ENCODE measurements around the gene TOGARAM1.

The TOGARAM1 gene

DNA sequence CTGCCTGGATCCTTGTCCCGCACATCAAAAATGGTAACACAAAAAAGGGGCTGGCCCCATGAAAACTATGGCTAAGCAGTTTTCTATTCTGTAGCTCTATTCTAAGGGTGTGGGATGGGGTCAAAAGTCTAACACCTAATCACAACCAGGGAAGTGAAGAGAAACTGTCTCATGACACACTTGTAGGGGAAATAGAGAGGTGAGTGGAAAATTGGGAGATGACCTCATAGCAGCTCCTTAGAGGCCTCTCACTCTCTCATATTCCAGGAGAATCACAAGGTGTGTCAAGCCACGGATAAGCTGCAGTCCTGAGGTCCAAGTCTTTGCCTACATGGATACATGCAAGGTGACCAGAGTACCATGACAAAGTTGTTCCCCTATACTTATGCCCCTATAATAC lies 10.9 kb upstream of the TOGARAM1 start:
- WGBS, result 94% methylated on average over 2 of the region's 2 CpGs

DNA sequence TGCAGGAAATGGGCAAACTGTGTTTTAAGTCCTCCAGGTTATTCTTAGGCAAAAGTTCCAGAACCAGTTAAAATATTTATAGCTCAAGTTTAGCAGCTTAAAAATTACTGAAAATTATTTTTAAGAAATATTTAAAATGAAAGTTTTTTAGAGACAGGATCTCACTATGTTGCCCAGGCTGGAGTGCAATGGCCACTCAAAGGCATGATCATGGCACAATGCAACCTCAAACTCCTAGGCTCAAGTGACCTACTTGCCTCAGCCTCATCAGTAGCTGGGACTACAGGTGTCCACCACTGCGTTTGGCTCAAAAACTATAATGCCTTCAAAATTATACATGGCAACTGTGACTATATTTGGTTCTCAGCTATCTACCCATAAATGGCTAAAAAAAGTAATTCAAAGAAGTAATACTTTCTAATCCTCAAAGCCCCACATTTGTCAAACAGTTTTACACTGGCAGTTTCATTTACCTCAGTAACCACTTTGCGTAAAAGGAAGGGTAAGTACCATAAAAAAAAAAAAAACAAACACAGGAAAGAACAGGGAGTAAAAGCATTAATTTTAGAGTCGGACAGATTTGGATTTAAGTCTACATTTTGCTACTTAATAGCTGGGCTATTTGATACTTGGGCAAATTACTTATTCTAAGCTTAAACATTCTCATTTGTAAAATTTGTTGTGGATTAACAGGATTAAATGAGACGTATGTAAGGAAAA lies 9.4 kb upstream of the TOGARAM1 start:
- Histone ChIP-seq H3K9me3 (ENCODE audit: control insufficient read depth, low read length) (no peaks in the 10 kb centered on the region), H2AFZ (ENCODE audit: low read depth, low read length) (no peak overlapping the region), H3K14ac (ENCODE audit: low read length in 2 of 2) (no peak overlapping the region), H2BK120ac (ENCODE audit: low read depth, low read length) (no peak overlapping the region), H3K27ac (ENCODE audit: low read length, poor library complexity, severe bottlenecking) (no peak overlapping the region), H3K18ac (ENCODE audit: low read depth in 1 of 2, low read length in 2 of 2) (no peak overlapping the region), H3K4ac (ENCODE audit: low read depth in 1 of 2, low read length in 2 of 2) (no peak overlapping the region), H3K79me1 (replicated peaks; ENCODE audit: low read length, poor library complexity, severe bottlenecking) (peaks cover 16% of the 10 kb centered on the region), H2BK12ac (ENCODE audit: low read length in 2 of 2) (no peak overlapping the region), H3K27me3 (ENCODE audit: control insufficient read depth in 1 of 2, insufficient read depth in 1 of 2, low read length in 2 of 2) (no peaks in the 10 kb centered on the region), H4K91ac (ENCODE audit: low read length) (no peak overlapping the region), H2BK5ac (ENCODE audit: low read depth, low read length, poor library complexity, severe bottlenecking) (no peak overlapping the region), H3K4me1 (ENCODE audit: control insufficient read depth, insufficient read depth, low read depth, low read length) (no peaks in the 10 kb centered on the region), H3K23ac (ENCODE audit: low read length in 2 of 2) (no peak overlapping the region), H2BK15ac (ENCODE audit: low read depth, poor library complexity, severe bottlenecking) (no peak overlapping the region), H2AK5ac (ENCODE audit: low read length, severe bottlenecking) (no peak overlapping the region), H4K8ac (ENCODE audit: low read length) (no peak overlapping the region), H3K9ac (ENCODE audit: low read length) (no peak overlapping the region), H3K36me3 (ENCODE audit: control insufficient read depth in 1 of 2, insufficient read depth in 2 of 2, low read depth in 1 of 2, low read length in 2 of 2) (peaks cover 0 to 24% of the 10 kb centered on the region in 2 experiments), H3K4me3 (ENCODE audit: insufficient read depth in 1 of 2, low read depth in 1 of 2, low read length in 2 of 2) (no peak overlapping the region), H3K4me2 (ENCODE audit: low read length, poor library complexity, severe bottlenecking) (no peak overlapping the region)
- 100% methylated on average over 2 of the region's 4 CpGs for WGBS
- DNase-seq, result no peak

More for the DNA sequence above, 10.9 kb upstream of the TOGARAM1 start:
- Histone ChIP-seq H2BK5ac (ENCODE audit: low read depth, low read length, poor library complexity, severe bottlenecking) (no peak overlapping the region), H3K4me2 (ENCODE audit: low read length, poor library complexity, severe bottlenecking) (no peak overlapping the region), H3K9me3 (ENCODE audit: control insufficient read depth, low read length) (peaks cover 5% of the 10 kb centered on the region), H3K4me3 (ENCODE audit: insufficient read depth in 1 of 2, low read depth in 1 of 2, low read length in 2 of 2) (no peak overlapping the region), H3K4ac (ENCODE audit: low read depth in 1 of 2, low read length in 2 of 2) (no peak overlapping the region), H2AFZ (ENCODE audit: low read depth, low read length) (no peak overlapping the region), H3K27me3 (ENCODE audit: control insufficient read depth in 1 of 2, insufficient read depth in 1 of 2, low read length in 2 of 2) (no peaks in the 10 kb centered on the region), H3K36me3 (ENCODE audit: control insufficient read depth in 1 of 2, insufficient read depth in 2 of 2, low read depth in 1 of 2, low read length in 2 of 2) (peaks cover 0 to 29% of the 10 kb centered on the region in 2 experiments), H3K23ac (ENCODE audit: low read length in 2 of 2) (no peak overlapping the region), H4K8ac (ENCODE audit: low read length) (no peak overlapping the region), H2BK120ac (ENCODE audit: low read depth, low read length) (no peak overlapping the region), H2BK12ac (ENCODE audit: low read length in 2 of 2) (no peak overlapping the region), H3K18ac (ENCODE audit: low read depth in 1 of 2, low read length in 2 of 2) (no peak overlapping the region), H2BK15ac (ENCODE audit: low read depth, poor library complexity, severe bottlenecking) (no peak overlapping the region), H2AK5ac (ENCODE audit: low read length, severe bottlenecking) (no peak overlapping the region), H3K9ac (ENCODE audit: low read length) (no peak overlapping the region), H3K79me1 (replicated peaks; ENCODE audit: low read length, poor library complexity, severe bottlenecking) (peaks cover 24% of the 10 kb centered on the region), H3K27ac (ENCODE audit: low read length, poor library complexity, severe bottlenecking) (no peak overlapping the region), H3K4me1 (ENCODE audit: control insufficient read depth, insufficient read depth, low read depth, low read length) (no peaks in the 10 kb centered on the region), H4K91ac (ENCODE audit: low read length) (no peak overlapping the region), H3K14ac (ENCODE audit: low read length in 2 of 2) (no peak overlapping the region)
- no peak for DNase-seq

DNA sequence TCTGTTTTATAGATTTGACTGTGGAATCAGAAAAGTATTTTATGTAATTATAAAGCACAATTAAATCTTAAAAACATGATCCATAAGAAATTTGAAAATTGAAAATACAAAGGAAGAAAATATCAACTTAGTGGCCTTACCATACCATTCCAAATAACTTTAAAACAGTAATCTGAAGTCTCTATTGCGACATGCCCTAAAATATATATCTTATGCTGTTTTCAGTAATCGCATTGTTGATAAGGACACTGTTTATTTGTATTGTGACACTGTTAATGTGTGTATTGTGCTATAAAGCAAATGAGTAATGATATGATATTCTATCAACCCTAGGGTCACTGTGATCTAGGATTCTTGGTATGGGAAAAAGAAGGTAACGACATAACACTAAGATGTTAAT lies 7.2 kb upstream of the TOGARAM1 start:
- Histone ChIP-seq H3K4me2 (ENCODE audit: low read length, poor library complexity, severe bottlenecking) (no peak overlapping the region), H4K8ac (ENCODE audit: low read length) (no peak overlapping the region), H3K9me3 (ENCODE audit: control insufficient read depth, low read length) (no peaks in the 10 kb centered on the region), H3K36me3 (ENCODE audit: control insufficient read depth in 1 of 2, insufficient read depth in 2 of 2, low read depth in 1 of 2, low read length in 2 of 2) (peaks cover 0 to 17% of the 10 kb centered on the region in 2 experiments), H2BK12ac (ENCODE audit: low read length in 2 of 2) (no peak overlapping the region), H3K9ac (ENCODE audit: low read length) (no peak overlapping the region), H3K4me1 (ENCODE audit: control insufficient read depth, insufficient read depth, low read depth, low read length) (no peaks in the 10 kb centered on the region), H2AK5ac (ENCODE audit: low read length, severe bottlenecking) (no peak overlapping the region), H3K4ac (ENCODE audit: low read depth in 1 of 2, low read length in 2 of 2) (no peak overlapping the region), H3K18ac (ENCODE audit: low read depth in 1 of 2, low read length in 2 of 2) (no peak overlapping the region), H3K27ac (ENCODE audit: low read length, poor library complexity, severe bottlenecking) (no peak overlapping the region), H3K23ac (ENCODE audit: low read length in 2 of 2) (no peak overlapping the region), H2BK15ac (ENCODE audit: low read depth, poor library complexity, severe bottlenecking) (no peak overlapping the region), H3K14ac (ENCODE audit: low read length in 2 of 2) (no peak overlapping the region), H3K79me1 (replicated peaks; ENCODE audit: low read length, poor library complexity, severe bottlenecking) (peaks cover 16% of the 10 kb centered on the region), H4K91ac (ENCODE audit: low read length) (no peak overlapping the region), H2BK5ac (ENCODE audit: low read depth, low read length, poor library complexity, severe bottlenecking) (no peak overlapping the region), H3K4me3 (ENCODE audit: insufficient read depth in 1 of 2, low read depth in 1 of 2, low read length in 2 of 2) (no peak overlapping the region), H2BK120ac (ENCODE audit: low read depth, low read length) (no peak overlapping the region), H3K27me3 (ENCODE audit: control insufficient read depth in 1 of 2, insufficient read depth in 1 of 2, low read length in 2 of 2) (no peaks in the 10 kb centered on the region), H2AFZ (ENCODE audit: low read depth, low read length) (no peak overlapping the region)
- WGBS, result 92% methylated on average over 2 of the region's 3 CpGs
- no peak for DNase-seq

DNA sequence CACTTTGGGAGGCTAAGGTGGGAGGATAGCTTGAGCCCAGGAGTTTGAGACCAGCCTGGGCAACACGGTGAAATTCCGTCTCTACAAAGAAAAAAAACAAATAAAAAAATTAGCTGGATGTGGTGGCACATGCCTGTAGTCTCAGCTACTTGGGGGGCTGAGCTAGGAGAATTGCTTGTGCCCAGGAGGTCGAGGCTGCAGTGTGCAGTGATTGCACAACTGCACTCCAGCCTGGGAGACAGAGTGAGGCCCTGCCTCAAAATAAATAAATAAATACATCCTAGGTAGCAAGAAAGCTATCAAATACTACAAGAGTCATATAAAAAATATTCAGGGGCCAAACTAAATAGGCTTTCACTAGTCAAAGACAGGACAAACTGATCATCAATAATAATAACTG lies 6.5 kb upstream of the TOGARAM1 start:
- H2BK5ac ChIP-seq (ENCODE audit: low read depth, low read length, poor library complexity, severe bottlenecking), result no peak overlapping the region
- H3K4me2 ChIP-seq (ENCODE audit: low read length, poor library complexity, severe bottlenecking), result no peak overlapping the region
- H3K36me3 ChIP-seq (ENCODE audit: control insufficient read depth in 1 of 2, insufficient read depth in 2 of 2, low read depth in 1 of 2, low read length in 2 of 2), result peaks cover 0 to 16% of the 10 kb centered on the region in 2 experiments
- H3K27me3 ChIP-seq (ENCODE audit: control insufficient read depth in 1 of 2, insufficient read depth in 1 of 2, low read length in 2 of 2), result no peaks in the 10 kb centered on the region
- no peaks in the 10 kb centered on the region for H3K4me1 ChIP-seq (ENCODE audit: control insufficient read depth, insufficient read depth, low read depth, low read length)
- no peak overlapping the region for H2AK5ac ChIP-seq (ENCODE audit: low read length, severe bottlenecking)
- no peak overlapping the region for H3K4me3 ChIP-seq (ENCODE audit: insufficient read depth in 1 of 2, low read depth in 1 of 2, low read length in 2 of 2)
- no peak for DNase-seq
- no peak overlapping the region for H2AFZ ChIP-seq (ENCODE audit: low read depth, low read length)
- no peak overlapping the region for H3K27ac ChIP-seq (ENCODE audit: low read length, poor library complexity, severe bottlenecking)
- no peak overlapping the region for H3K18ac ChIP-seq (ENCODE audit: low read depth in 1 of 2, low read length in 2 of 2)
- no peak overlapping the region for H3K14ac ChIP-seq (ENCODE audit: low read length in 2 of 2)
- WGBS, result 71% methylated on average over 3 of the region's 3 CpGs
- H4K8ac ChIP-seq (ENCODE audit: low read length), result no peak overlapping the region
- H3K23ac ChIP-seq (ENCODE audit: low read length in 2 of 2), result no peak overlapping the region
- no peak overlapping the region for H2BK120ac ChIP-seq (ENCODE audit: low read depth, low read length)
- H2BK12ac ChIP-seq (ENCODE audit: low read length in 2 of 2), result no peak overlapping the region
- no peak overlapping the region for H2BK15ac ChIP-seq (ENCODE audit: low read depth, poor library complexity, severe bottlenecking)
- H3K4ac ChIP-seq (ENCODE audit: low read depth in 1 of 2, low read length in 2 of 2), result no peak overlapping the region
- H3K9me3 ChIP-seq (ENCODE audit: control insufficient read depth, low read length), result no peaks in the 10 kb centered on the region
- H4K91ac ChIP-seq (ENCODE audit: low read length), result no peak overlapping the region
- no peak overlapping the region for H3K9ac ChIP-seq (ENCODE audit: low read length)
- peaks cover 16% of the 10 kb centered on the region for H3K79me1 ChIP-seq (replicated peaks; ENCODE audit: low read length, poor library complexity, severe bottlenecking)

All from mesenchymal stem cell (in vitro differentiated cells and primary cell).